Retina (tissue), 1 donor: ENCODE results near the gene CHRD.
"Not testable (repeated sequence)": the region's sequence is repeated elsewhere in the genome, so short reads cannot be mapped to it uniquely, and the experiment has no call there.

ENCODE experiments used
- DNase-seq: peaks from one replicate; pipeline ENCODE4 v3.0.0-alpha.2; 2016

CHRD gene

DNA sequence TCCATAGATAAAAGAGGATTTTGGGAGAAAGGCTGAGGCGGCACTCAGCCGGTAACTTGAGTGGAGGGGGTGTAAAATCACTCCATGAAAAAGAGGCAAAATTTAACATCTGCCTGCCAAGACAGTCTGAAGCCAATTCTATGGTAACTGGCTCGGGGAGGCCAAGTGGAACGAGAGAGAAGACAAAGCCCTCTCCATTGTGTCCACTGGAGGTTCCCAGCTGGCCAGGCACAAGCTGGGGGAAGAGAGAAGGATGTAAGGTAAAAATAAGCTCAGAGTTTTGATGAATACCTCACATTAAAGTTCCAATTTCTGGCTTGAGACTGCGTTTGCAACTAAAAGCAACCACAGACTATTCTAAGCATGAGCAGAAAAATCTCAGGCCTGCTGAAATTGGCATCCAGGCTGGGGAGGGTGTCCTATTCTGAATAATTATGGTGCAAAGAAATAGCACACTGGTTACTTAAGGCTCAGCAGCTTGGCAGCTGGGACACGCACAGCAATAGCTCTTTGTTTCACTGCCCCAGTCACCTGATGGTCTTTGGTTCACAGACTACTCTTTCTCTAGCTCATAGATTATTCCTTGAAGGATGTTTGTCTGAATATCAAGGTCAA is 48.8 kb downstream of the CHRD start:
- DNase-seq = peak; percentile 20

GRCh38 chr3:184429786-184430185 is 49.9 kb downstream of the CHRD start:
- DNase-seq = no peak

DNA sequence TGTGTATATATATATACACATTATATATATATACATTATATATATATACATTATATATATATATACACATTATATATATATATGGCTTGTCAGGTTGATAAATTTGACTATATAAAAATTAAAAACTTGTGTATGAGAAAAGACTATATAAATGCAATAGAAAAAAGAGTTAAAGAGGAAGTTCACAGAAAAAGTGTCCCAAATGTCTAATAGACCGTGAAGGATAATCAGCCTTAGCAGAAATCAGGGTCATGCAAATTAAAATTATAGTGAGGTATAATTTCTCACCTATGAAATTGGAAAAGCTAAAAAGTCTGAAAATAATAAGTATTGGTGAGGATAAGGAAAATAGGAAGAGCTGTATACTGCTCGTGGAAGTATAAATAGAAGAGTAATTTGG is 51.1 kb downstream of the CHRD start:
- no peak for DNase-seq

GRCh38 chr3:184433178-184433577 is 53.3 kb downstream of the CHRD start:
- not testable (repeated sequence) for DNase-seq

DNA sequence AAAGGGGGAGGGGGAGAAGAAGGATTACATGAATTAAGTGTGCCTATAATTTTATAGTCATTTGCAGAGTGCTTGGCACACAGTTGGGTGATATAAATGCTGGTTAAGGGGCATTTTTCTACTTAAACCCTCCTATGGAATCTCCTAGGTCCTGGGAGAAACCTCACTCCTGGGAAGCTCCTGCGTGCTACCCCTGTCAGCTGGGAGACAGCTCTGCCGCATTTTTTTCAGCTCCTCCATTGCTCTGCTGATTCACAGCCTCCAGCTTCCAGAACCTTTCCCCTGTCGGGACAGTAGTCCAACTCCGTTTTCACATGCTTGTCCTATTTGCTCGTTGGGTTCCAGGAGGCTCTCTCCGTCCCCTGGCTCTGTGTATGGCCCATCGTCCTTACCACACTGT is 59.2 kb downstream of the CHRD start:
- DNase-seq = no peak
